HG03135 (cell line): ENCODE results near the gene STPG3.
"Not testable (repeated sequence)": the region's sequence is repeated elsewhere in the genome, so short reads cannot be mapped to it uniquely, and the experiment has no call there.

ENCODE experiments used
- ATAC-seq: cut with Tn5 transposase; IDR thresholded peaks from one replicate; pipeline ENCODE4 v1.9.1; 2021; ENCODE audit warnings: mild to moderate bottlenecking, moderate library complexity; ENCODE audit not compliant: unreplicated experiment

Gene STPG3

DNA sequence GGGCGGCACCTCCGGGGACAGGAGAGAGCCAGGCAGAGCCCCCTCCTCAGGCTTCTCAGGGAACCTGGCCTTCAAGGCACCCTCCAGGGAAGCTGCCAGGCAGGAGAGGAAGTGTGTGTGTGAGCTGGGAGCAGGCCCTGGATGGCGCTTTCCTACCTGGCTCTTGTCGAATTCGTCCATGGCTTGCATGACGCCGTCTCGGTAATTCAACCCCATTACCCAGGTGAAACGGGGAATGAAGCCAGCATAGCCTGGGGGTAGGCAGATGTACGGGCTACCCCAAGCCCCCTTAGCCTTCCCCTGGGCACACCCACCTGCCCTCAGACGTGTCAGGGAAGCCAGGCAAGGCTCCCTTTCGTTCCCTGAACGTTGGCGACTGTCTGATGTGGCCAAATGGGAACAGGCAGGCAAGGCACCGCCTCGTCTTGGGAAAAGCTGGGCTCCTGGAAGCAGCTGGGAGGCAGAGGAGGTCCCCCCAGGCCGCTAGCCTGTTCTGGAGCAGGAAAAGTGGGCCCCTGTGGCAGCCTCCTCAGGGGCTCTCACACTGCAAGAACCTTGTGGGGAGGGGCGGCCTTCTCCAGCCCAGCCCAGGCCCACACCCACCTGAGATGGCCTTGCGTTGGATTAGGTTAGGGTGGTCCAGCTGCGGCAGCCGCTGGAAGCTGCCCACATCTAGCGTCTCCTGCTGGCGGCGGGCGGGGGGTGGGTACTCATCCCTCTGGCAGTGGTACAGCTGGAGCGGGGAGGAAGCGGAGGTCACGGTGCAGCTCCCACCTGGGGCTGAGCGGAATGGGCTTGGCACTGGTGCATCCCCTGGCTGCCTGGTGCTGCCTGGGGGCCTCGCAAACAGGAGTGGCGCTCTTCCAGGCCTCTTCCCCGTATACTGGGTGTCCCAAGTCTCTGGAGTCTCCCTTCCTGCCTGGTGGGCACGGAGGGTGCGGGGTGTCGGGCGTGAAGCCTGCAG, 6.3 kb upstream of the STPG3 start:
- ATAC-seq: no peak

DNA sequence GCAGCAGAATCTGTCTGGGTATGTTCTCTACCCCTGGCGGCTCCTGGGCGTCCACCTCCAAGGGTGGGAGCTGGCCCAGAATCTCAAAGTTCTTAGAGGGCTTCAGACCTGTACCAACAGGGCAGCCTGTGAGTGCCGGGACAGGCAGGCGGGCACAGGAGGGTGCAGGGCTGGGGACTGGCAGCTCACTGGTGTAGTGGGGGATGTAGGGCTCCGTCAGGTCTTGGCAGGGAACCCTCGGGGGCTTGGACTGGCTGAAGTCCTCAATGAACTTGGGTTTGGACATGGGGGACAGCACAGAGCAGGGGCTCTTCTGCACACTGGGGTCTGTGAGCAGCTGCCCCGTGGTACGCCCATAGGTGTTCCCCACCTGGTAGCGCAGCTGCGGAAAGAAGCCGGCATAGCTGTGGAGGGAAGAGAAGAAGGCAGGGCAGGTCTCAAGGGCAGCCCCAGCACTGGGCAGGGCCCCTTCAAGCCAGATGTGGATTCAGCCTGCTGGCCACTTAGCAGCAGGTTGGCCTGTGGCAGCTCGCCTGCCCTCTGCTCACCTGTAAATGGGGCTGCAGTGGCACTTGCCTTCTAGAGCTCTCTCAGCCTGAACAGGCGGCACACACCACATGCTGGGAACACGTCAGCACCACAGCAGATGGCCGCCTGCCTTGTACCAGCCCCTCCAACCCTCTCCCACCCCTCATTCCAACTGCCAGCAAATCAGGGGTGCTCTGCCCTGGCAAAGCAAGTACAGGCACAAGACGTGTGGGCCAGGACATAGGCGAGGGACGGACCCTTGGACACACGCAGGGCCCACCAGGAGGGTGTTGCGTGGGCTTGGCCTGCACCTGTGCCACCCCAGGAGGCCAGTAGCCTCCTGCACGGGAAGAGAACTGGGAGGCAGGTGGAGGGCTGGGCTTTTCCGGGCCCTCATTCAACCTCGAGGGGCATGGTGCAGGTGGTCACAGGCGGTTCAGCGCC, 5.3 kb upstream of the STPG3 start:
- no peak for ATAC-seq

DNA sequence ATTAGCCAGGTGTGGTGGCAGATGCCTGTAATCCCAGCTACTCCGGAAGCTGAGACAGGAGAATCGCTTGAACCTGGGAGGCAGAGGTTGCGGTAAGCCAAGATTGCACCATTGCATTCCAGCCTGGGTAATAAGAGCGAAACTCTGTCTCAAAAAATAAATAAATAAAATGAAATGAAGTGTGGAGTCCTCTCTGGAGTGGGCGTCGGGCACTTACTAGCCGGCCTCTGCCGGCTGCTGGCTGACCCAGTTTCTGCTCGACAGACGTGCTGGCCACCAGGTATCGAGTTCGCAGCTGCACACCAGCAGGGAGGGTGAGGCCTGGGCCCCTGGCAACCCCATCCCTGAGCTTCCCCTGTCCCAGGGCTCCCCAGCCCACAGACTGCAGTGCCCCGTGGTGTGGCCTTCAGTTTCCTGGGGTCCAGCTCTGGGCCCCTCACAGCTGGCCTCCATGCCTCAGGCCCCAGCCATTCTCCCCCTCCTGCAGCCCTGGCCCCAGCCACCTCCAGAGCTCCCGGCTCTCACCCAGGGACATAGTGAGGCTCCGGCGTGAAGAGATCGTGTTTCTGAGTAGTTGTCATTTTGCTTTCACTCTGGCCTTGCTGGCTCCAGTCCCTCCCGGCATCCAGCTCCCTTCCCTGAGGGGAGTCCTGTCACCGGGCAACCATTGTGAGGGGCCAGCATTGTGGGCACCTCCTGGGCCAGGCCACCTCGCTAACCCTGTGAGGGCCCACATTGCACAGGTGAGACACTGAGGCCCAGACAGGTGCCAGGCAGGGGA, 3.8 kb upstream of the STPG3 start:
- no peak for ATAC-seq

DNA sequence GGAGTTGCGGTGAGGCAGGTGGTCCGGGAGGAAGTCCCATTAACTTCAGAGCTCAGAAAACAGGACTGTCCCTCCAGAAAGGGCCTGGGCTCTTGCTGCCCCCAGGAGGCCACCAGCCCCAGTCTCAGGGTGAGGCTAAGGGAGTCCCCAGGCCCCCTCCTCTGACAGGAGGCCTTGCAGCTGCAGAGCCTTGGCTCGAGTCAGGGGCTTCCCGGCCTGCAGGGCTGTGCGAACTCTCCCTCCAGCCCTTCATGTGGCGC, 3.2 kb upstream of the STPG3 start:
- ATAC-seq: no peak

DNA sequence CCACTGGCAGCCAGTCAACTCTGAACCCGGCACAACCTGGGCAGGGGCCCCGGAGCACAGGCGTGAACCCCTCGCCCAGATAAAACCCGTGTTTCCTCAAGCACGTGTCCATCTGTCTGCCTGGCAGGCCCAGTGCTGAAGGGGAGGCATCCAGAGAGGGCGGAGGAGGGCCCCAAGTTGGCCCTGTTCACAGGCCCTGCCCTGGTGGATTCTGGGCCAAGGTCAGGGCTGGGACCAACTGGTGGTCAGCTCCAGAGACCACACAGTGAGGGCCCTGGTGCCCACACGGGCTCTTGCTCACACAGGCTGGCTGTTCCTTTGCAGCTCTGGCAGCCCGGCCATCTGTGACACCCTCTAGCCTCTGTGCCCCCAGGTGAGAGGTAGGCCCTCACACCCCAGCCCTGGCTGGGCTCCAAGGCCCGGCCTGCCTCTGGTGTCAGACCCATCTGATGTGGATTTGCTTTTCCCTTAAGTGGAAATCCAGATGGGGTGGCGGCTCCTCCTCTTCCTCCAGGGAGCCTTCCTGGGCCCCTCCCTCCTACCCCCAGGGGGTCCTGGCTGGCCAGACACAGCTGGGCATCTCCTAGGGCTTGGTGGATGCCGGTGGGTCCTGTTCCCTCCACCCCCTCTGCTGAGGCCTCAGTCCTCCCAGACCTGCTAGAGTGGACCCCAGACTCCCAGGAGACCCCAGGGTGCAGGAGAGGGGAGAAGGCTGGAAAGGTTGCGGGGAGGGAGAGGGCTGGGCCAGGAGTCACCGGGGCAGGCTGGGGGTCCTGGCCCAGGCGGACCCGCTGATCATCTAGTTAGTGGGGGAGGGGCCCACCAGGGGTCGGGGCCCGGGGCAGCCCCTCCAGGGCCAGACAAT, 525 bp upstream of the STPG3 start:
- ATAC-seq: no peak

DNA sequence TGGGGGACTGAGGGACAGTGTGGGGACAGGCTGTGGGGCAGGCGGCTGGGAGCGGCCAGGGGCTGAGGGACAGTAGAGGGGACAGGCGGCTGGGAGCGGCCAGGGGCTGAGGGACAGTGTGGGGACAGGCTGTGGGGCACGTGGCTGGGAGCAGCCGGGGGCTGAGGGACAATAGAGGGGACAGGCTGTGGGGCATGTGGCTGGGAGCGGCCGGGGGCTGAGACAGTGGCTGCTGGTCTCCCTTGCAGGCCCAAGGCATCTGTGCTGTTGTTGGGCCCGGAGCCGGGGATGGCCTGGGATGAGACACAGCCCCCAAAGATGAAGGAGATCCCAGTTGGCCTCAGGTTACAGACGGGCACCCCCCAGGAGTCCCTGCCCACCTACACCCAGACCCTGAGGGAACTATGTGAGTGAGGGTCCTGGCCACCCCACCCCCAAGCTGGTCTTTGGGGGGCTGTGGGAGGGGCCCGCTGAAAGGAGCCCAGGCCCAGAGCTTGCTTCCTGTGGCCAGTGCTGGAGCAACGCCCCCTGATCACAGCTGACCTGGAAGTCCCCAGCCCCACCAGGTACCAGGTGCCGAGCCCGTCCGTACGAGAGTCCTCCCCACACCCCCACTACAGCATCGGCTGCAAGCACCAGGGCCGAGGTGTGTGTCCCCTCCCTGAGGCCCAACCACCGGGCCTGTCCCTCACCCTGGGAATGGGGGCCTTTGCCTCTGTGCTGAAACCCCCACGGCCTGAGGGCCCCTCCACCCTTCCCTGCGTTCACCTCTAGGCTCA, 593 bp downstream of the STPG3 start:
- ATAC-seq: no peak

DNA sequence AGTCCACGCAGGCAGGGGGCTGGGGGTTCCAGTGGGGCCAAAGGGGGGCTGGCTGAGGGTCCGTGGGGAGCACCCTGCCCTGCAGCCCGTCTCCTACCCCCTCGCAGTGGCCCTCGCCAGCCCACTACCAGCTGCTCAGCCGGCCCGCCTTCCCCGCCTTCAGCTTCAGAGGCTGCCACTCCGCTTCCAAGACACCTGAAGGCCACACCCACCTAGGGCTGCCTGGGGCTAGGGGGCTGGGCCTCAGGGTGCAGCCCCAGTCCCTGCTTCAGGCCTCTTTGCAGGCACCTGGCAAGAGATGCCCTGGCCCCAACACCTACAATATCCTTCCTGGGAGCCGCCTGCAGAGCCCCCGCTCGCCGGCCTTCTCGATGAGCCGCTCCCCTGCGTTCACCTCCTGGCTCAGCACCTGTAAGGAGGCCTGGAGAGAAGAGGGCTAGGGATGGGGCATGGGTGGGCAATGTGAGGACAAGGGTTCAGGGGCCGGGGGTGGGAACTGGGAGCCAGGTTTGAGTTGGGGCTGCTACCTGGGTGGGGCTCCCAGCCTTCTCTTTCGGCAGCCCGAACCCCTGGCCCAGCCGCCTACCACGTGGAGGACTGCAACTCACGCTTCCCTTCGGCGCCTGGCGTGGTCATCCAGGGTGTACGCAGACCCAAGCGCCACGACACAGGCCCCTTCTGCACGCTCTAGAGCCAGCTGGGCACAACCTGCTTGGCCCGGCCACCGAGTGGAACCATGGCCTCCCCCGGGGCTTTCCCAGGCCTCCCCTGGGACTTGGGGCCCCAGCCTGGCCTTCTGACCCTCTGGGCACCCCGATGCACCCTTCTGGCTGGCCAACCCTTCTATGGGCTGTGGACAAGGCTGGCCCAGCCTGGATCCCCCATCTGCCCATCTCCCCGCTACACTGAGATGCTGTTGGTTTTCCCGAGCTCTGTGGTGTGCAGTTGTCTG, 1.7 kb downstream of the STPG3 start:
- ATAC-seq: no peak

DNA sequence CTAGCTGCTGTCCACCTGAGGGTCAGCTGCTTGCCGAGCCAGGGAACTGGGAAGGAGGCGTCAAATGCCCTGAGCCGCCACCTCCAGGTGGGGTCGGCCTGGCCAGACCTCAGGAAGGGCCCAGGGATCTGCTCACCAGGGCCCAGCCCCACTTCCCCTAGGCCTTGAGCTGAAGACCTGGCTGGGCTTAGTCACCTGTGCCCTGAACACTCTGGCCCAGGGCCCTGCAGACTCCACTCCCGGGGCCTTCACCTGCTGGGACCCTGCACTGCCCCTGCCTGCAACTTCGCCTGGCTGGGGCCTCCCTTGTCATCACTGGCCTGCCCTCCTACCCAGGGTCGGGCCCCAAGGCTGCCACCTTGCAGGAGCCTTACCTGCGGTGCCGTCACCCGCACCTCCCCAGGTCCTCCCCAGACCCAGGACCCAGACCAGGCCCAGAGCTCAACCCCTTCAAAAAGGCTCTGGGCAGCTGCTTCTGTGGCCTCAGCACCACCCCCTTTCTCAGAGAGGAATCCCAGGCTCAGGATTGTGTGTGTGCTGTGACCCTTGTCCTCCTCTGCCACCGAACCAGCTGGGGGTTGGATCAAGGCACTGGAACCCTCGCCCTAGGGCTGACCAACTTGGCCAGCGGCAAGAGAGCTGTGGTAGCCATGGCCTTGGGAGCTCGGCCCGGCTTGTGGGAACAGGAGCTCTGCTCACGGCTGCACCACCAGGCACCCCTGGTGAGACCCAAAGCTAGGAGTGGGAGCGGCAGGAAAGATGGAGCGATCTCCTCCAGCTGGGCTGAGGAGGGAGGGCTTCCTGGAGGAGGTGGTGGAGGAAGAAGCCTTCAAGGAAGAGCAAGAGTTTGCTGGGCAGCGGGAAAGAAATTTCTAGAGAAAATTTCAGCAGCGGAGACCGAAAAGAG, 2.9 kb downstream of the STPG3 start:
- ATAC-seq: no peak

DNA sequence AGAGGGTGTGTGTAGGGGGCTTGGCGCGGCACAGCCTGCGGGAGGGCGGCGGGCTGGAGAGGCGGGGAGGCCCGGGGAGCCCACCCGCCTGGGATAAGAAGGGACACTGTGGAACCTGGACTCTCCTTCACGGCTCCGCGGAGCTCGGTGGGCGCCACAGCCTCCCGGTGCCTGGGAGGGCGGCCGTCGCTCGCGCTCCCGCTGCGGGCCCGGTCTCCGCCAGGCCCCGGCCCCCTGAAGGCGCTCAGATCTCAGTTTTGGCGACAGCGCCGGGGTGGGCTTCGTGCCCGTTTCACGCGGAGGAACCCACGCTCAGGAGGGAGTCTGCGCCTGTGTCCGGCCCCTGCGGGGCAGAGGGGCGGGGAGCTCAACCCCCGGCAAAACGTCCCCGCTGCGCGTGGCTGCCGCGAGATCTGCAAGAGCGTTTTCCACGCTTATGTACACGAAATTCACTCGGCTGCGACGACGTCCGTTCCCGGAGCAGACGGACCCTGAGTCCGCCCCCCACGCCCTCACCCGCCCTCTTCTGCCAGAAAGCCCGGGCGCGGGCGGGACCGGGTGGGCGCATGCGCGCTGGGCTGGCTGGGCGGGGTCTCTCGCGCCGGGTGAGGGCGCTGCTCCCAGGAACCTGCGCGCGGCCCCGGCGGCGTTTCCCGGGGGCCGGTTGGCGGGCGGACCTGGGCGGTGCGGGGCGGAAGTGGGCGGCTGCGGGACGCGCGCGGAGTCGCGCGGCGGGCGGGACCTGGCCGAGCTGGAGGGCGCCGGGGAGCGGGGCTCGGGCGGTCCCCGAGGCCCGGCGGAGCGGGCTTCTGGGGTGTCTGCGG, 3.8 kb downstream of the STPG3 start, which contains the start of gene NELFB:
NELFB (plus strand) TSS at position 704 of the 824 bp plus-strand sequence.
- peak; percentile 72 for ATAC-seq

DNA sequence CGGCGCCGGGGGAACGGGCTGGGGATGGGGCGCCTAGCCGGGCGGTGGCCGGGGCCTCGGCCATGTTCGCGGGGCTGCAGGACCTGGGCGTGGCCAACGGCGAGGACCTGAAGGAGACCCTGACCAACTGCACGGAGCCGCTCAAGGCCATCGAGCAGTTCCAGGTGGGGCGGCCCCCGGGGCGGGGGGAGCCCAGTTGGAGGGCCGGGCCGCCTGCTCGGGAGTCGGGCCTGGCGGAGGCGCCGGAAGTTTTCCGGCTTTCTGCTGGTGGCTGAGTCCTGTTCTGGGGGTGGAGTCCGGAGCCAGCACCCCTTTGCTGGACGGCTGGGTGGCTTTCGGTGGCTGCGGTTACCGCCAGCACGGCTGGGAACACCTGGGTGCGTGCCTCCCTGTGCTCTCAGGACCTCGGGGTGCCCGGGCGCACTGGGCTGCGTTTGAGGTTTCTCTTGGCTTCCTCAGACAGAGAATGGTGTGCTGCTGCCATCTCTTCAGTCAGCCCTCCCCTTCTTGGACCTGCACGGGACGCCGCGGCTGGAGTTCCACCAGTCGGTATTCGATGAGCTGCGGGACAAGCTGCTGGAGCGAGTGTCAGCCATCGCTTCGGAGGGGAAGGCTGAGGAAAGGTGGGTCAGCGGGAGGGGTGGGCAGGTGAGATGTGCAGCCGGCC, 4.5 kb downstream of the STPG3 start:
- ATAC-seq: peak; percentile 25

DNA sequence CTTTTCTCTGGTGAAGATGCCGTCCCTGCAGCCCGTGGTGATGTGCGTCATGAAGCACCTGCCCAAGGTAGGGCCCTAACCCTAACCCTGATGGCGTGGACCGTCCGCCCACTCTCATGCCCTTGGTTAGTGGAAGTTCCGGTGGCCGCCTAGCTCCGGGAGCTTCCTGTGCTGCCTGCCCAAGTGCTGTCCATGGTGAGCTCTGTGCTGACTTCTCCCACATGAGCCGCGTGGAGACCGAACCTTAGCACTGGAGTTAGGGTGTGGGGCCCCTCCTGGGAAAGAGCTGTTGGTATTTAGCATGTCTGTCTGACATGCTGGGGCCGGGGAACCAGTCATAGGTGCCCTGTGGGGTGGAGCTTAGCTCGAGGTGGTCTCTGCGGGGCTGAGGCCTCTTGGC, 5.3 kb downstream of the STPG3 start:
- ATAC-seq: no peak

DNA sequence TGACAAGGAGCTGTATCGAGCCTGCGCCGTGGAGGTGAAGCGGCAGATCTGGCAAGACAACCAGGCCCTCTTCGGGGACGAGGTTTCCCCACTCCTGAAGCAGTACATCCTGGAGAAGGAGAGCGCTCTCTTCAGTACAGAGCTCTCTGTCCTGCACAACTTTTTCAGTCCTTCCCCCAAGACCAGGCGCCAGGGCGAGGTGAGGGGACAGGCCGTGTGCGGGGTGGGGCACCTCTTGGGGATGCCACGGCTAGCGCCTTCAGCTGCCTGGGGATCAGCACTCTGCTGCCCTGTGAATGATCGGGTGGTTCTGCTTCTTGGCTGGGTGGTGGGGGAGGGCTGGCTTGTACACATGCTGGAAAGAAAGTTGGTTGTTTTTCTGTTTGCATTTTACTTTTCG, 5.8 kb downstream of the STPG3 start:
- ATAC-seq: no peak

DNA sequence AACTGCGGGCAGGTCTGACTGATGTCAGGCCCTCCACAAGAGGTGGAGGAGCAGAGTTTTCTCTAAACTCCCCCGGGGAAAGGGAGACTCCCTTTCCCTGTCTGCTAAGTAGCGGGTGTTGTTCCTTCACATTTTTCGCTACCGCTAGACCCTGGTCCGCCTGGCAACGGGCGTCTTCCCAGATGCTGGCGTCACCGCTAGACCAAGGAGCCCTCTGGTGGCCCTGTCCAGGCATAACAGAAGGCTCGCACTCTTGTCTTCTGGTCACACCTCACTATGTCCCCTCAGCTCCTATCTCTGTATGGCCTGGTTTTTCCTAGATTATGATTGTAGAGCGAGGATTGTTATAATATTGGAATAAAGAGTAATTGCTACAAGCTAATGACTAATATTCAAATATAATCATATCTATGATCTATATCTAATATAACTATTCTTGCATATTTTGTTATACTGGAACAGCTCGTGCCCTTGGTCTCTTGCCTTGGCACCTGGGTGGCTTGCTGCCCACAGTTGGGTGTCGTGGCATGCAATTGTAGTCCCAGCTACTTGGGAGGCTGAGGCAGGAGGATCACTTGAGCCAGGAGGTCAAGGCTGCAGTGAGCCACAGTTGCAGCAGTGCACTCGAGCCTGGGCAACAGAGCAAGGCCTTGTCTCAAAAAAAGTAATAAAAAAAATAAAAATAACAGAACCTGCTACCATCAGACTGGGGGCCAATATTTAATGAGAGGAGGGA, 11.3 kb downstream of the STPG3 start:
- not testable (repeated sequence) for ATAC-seq

DNA sequence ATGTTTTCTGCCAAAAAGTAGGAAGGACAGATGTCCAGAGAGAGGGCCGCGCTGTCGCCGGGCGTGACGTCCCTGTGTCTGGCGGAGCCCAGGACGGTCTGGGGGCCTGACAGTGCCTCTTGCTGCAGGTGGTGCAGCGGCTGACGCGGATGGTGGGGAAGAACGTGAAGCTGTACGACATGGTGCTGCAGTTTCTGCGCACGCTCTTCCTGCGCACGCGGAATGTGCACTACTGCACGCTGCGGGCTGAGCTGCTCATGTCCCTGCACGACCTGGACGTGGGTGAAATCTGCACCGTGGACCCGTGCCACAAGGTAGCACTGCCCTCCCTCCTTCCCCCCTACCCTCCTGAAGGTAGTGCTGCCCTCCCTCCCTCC, 11.8 kb downstream of the STPG3 start:
- ATAC-seq: no peak

DNA sequence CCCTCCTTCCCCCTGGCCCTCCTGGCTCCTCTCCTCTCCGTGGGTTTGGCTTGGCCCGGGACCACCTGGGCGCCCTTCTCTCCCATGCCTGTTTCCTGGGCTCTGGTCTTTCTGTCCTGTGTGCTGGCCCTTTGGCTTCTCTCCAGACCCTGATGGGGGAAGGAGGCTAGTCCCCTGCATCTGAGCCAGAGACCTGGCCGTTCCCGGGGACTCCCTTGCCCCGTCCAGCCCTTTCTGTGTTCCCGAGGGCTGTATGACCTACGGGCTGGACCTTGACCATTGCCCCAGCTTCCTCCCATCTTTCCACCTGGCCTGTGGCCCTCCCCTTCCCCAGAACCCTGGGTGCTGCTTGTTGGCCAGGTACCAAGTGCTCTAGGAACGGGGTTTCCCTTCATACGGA, 12.4 kb downstream of the STPG3 start:
- ATAC-seq: no peak
